ENCODE data around the gene ICE2.
A peak's percentile ranks its signal among the peaks of the same experiment; 100 is the strongest.

The ICE2 gene

GRCh38 chr15:60457985-60458384, 21.0 kb downstream of the ICE2 start:
- Histone ChIP-seq H3K4me2 (ENCODE audit: low read length) (no peak overlapping the region), H3K4ac (ENCODE audit: low read depth, low read length) (no peak overlapping the region), H2BK15ac (replicated peaks; ENCODE audit: low read depth) (no peak overlapping the region), H3K56ac (ENCODE audit: low read length) (no peak overlapping the region), H3K27me3 (ENCODE audit: insufficient read depth, low read length, poor library complexity) (no peaks in the 10 kb centered on the region), H3K36me3 (ENCODE audit: control insufficient read depth, insufficient read depth, low read length) (peaks cover 1% of the 10 kb centered on the region), H3K4me3 (ENCODE audit: low read length) (no peak overlapping the region), H2BK120ac (ENCODE audit: low read depth, low read length) (no peak overlapping the region), H3K79me1 (ENCODE audit: low read length) (no peaks in the 10 kb centered on the region), H2AK5ac (ENCODE audit: low read length) (no peak overlapping the region), H3K23ac (ENCODE audit: low read length) (no peak overlapping the region), H3K79me2 (ENCODE audit: control insufficient read depth, insufficient read depth, low read length) (no peaks in the 10 kb centered on the region), H4K8ac (ENCODE audit: low read depth, low read length) (no peak overlapping the region), H4K5ac (ENCODE audit: low read length) (no peak overlapping the region), H2BK5ac (ENCODE audit: low read length) (no peak overlapping the region), H3K18ac (ENCODE audit: low read length) (no peak overlapping the region), H3K9ac (ENCODE audit: low read length) (no peak overlapping the region), H3K27ac (ENCODE audit: low read depth, low read length) (no peak overlapping the region), H3K4me1 (ENCODE audit: control insufficient read depth, low read depth, low read length) (no peaks in the 10 kb centered on the region)
- no CpG with 5 or more reads among the region's 3 CpGs for WGBS (ENCODE audit: extremely low coverage, insufficient coverage, low lambda C conversion rate)
- no peak for DNase-seq

- H3K4me2 ChIP-seq (ENCODE audit: low read length): no peak overlapping the region
- H2BK5ac ChIP-seq (ENCODE audit: low read length): no peak overlapping the region
- H3K36me3 ChIP-seq (ENCODE audit: control insufficient read depth, insufficient read depth, low read length): peaks cover 1% of the 10 kb centered on the region
- H3K23ac ChIP-seq (ENCODE audit: low read length): no peak overlapping the region
- H3K4me1 ChIP-seq (ENCODE audit: control insufficient read depth, low read depth, low read length): no peaks in the 10 kb centered on the region
- WGBS (ENCODE audit: extremely low coverage, insufficient coverage, low lambda C conversion rate): no CpG with 5 or more reads among the region's 2 CpGs
- no peak overlapping the region for H3K27ac ChIP-seq (ENCODE audit: low read depth, low read length)
- H2BK15ac ChIP-seq (replicated peaks; ENCODE audit: low read depth): no peak overlapping the region
- H3K79me1 ChIP-seq (ENCODE audit: low read length): no peaks in the 10 kb centered on the region
- H2BK120ac ChIP-seq (ENCODE audit: low read depth, low read length): no peak overlapping the region
- no peak overlapping the region for H2AK5ac ChIP-seq (ENCODE audit: low read length)
- no peak overlapping the region for H3K9ac ChIP-seq (ENCODE audit: low read length)
- H3K27me3 ChIP-seq (ENCODE audit: insufficient read depth, low read length, poor library complexity): no peaks in the 10 kb centered on the region
- H4K8ac ChIP-seq (ENCODE audit: low read depth, low read length): no peak overlapping the region
- no peak overlapping the region for H3K56ac ChIP-seq (ENCODE audit: low read length)
- no peak for DNase-seq
- no peak overlapping the region for H4K5ac ChIP-seq (ENCODE audit: low read length)
- no peak overlapping the region for H3K4me3 ChIP-seq (ENCODE audit: low read length)
- no peak overlapping the region for H3K18ac ChIP-seq (ENCODE audit: low read length)
- no peaks in the 10 kb centered on the region for H3K79me2 ChIP-seq (ENCODE audit: control insufficient read depth, insufficient read depth, low read length)
- H3K4ac ChIP-seq (ENCODE audit: low read depth, low read length): no peak overlapping the region
These were observed 24.1 kb downstream of the ICE2 start for GRCh38 chr15:60454824-60455223.

GRCh38 chr15:60448668-60449360, 30.1 kb downstream of the ICE2 start:
- Histone ChIP-seq H3K79me2 (ENCODE audit: control insufficient read depth, insufficient read depth, low read length) (no peaks in the 10 kb centered on the region), H3K4me2 (ENCODE audit: low read length) (no peak overlapping the region), H3K56ac (ENCODE audit: low read length) (no peak overlapping the region), H3K36me3 (ENCODE audit: control insufficient read depth, insufficient read depth, low read length) (no peaks in the 10 kb centered on the region), H4K8ac (ENCODE audit: low read depth, low read length) (no peak overlapping the region), H3K27ac (ENCODE audit: low read depth, low read length) (no peak overlapping the region), H3K4me3 (ENCODE audit: low read length) (no peak overlapping the region), H3K4me1 (ENCODE audit: control insufficient read depth, low read depth, low read length) (no peaks in the 10 kb centered on the region), H3K4ac (ENCODE audit: low read depth, low read length) (no peak overlapping the region), H3K79me1 (ENCODE audit: low read length) (no peaks in the 10 kb centered on the region), H4K5ac (ENCODE audit: low read length) (no peak overlapping the region), H3K9ac (ENCODE audit: low read length) (no peak overlapping the region), H2BK5ac (ENCODE audit: low read length) (no peak overlapping the region), H2BK120ac (ENCODE audit: low read depth, low read length) (no peak overlapping the region), H2BK15ac (replicated peaks; ENCODE audit: low read depth) (no peak overlapping the region), H3K27me3 (ENCODE audit: insufficient read depth, low read length, poor library complexity) (no peaks in the 10 kb centered on the region), H3K18ac (ENCODE audit: low read length) (no peak overlapping the region), H2AK5ac (ENCODE audit: low read length) (no peak overlapping the region), H3K23ac (ENCODE audit: low read length) (no peak overlapping the region)
- DNase-seq: no peak
- WGBS (ENCODE audit: extremely low coverage, insufficient coverage, low lambda C conversion rate): no CpG with 5 or more reads among the region's 5 CpGs

GRCh38 chr15:60444289-60444912, 34.5 kb downstream of the ICE2 start:
- Histone ChIP-seq H3K27me3 (ENCODE audit: insufficient read depth, low read length, poor library complexity) (no peaks in the 10 kb centered on the region), H4K5ac (ENCODE audit: low read length) (no peak overlapping the region), H2BK120ac (ENCODE audit: low read depth, low read length) (no peak overlapping the region), H3K56ac (ENCODE audit: low read length) (no peak overlapping the region), H2BK5ac (ENCODE audit: low read length) (no peak overlapping the region), H3K4ac (ENCODE audit: low read depth, low read length) (no peak overlapping the region), H2AK5ac (ENCODE audit: low read length) (no peak overlapping the region), H3K23ac (ENCODE audit: low read length) (no peak overlapping the region), H3K36me3 (ENCODE audit: control insufficient read depth, insufficient read depth, low read length) (no peaks in the 10 kb centered on the region), H3K4me3 (ENCODE audit: low read length) (no peak overlapping the region), H3K4me2 (ENCODE audit: low read length) (no peak overlapping the region), H3K9ac (ENCODE audit: low read length) (no peak overlapping the region), H3K4me1 (ENCODE audit: control insufficient read depth, low read depth, low read length) (no peaks in the 10 kb centered on the region), H2BK15ac (replicated peaks; ENCODE audit: low read depth) (no peak overlapping the region), H3K18ac (ENCODE audit: low read length) (no peak overlapping the region), H3K79me1 (ENCODE audit: low read length) (no peaks in the 10 kb centered on the region), H3K27ac (ENCODE audit: low read depth, low read length) (no peak overlapping the region), H4K8ac (ENCODE audit: low read depth, low read length) (no peak overlapping the region), H3K79me2 (ENCODE audit: control insufficient read depth, insufficient read depth, low read length) (no peaks in the 10 kb centered on the region)
- peak; percentile 5 for DNase-seq
- WGBS (ENCODE audit: extremely low coverage, insufficient coverage, low lambda C conversion rate): no CpG with 5 or more reads among the region's 6 CpGs

GRCh38 chr15:60442763-60443162, 36.2 kb downstream of the ICE2 start:
- WGBS (ENCODE audit: extremely low coverage, insufficient coverage, low lambda C conversion rate): no CpG with 5 or more reads among the region's 3 CpGs
- Histone ChIP-seq H3K56ac (ENCODE audit: low read length) (no peak overlapping the region), H3K79me1 (ENCODE audit: low read length) (no peaks in the 10 kb centered on the region), H3K27me3 (ENCODE audit: insufficient read depth, low read length, poor library complexity) (no peaks in the 10 kb centered on the region), H3K4ac (ENCODE audit: low read depth, low read length) (no peak overlapping the region), H3K4me3 (ENCODE audit: low read length) (no peak overlapping the region), H3K9ac (ENCODE audit: low read length) (no peak overlapping the region), H3K79me2 (ENCODE audit: control insufficient read depth, insufficient read depth, low read length) (no peaks in the 10 kb centered on the region), H3K23ac (ENCODE audit: low read length) (no peak overlapping the region), H4K8ac (ENCODE audit: low read depth, low read length) (no peak overlapping the region), H3K36me3 (ENCODE audit: control insufficient read depth, insufficient read depth, low read length) (no peaks in the 10 kb centered on the region), H2BK15ac (replicated peaks; ENCODE audit: low read depth) (no peak overlapping the region), H2AK5ac (ENCODE audit: low read length) (no peak overlapping the region), H3K4me2 (ENCODE audit: low read length) (no peak overlapping the region), H2BK120ac (ENCODE audit: low read depth, low read length) (no peak overlapping the region), H4K5ac (ENCODE audit: low read length) (no peak overlapping the region), H2BK5ac (ENCODE audit: low read length) (no peak overlapping the region), H3K4me1 (ENCODE audit: control insufficient read depth, low read depth, low read length) (no peaks in the 10 kb centered on the region), H3K27ac (ENCODE audit: low read depth, low read length) (no peak overlapping the region), H3K18ac (ENCODE audit: low read length) (no peak overlapping the region)
- DNase-seq: no peak
